Mesothelial cell of epicardium (in vitro differentiated cells): ENCODE results near the gene VAV3. TPM values are rescaled to one million over a fixed set of nuclear protein-coding genes. Genes with fewer than 3 reads are reported as not detected.

ENCODE experiments used
- DNase-seq, 2 experiments: peaks; one replicate each; pipeline ENCODE4 v3.0.0; 2021; ENCODE audit warnings: low spot score in 2 of 2; ENCODE audit not compliant: unreplicated experiment in 2 of 2
- H3K27ac Mint-ChIP-seq: 2 replicates; pipeline ENCODE4 v1.8.0; 2021; ENCODE audit warnings: mixed read lengths
- H3K27me3 Mint-ChIP-seq: 2 replicates; pipeline ENCODE4 v1.8.0; 2021; ENCODE audit warnings: low read depth, mixed read lengths
- H3K36me3 Mint-ChIP-seq: 2 replicates; pipeline ENCODE4 v1.8.0; 2021; ENCODE audit warnings: mixed read lengths
- H3K4me1 Mint-ChIP-seq: 2 replicates; pipeline ENCODE4 v1.8.0; 2021; ENCODE audit warnings: mixed read lengths
- H3K4me3 Mint-ChIP-seq: 2 replicates; pipeline ENCODE4 v1.8.0; 2021; ENCODE audit warnings: mild to moderate bottlenecking, moderate library complexity, mixed read lengths
- H3K9me3 Mint-ChIP-seq: 2 replicates; pipeline ENCODE4 v1.8.0; 2021; ENCODE audit warnings: mixed read lengths
- total RNA-seq: library from RNA; stranded (reverse); gene quantifications from 3 replicates; pipeline ENCODE4 v1.2.1, GENCODE V29; 2021
- TF ChIP-seq, protein P1 (sequence below): fragments of 200-600 bp; sonication (generic); IDR thresholded peaks from one replicate; pipeline ENCODE4 v1.5.0; 2021; ENCODE audit warnings: antibody characterized with exemption; ENCODE audit not compliant: unreplicated experiment

VAV3 gene
- total RNA-seq, 1 donor from 2014 or later = 3.2 TPM

DNA sequence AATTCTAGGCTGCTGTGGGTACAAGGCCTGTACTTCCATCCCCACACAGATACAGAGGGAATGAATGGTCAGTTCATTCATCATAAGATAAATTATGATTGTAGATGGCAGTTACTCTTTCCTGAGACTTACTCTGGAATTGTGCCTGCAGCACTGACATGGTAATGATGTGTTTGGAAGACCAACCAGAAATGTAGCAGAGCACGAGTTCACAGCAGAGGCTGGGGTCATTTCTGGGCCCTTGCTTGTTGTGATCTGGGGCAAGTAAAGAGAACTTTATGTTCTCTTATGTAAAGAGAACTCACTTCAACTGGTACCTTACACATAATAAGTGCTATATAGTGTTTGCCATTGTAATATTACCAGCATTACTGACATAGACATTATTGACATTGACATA, 412.2 kb downstream of the VAV3 start:
- no peaks in the 10 kb centered on the region for H3K9me3 Mint-ChIP-seq
- no peak overlapping the region for H3K4me3 Mint-ChIP-seq
- no peaks in the 10 kb centered on the region for H3K36me3 Mint-ChIP-seq
- DNase-seq = no peak
- no peaks in the 10 kb centered on the region for H3K4me1 Mint-ChIP-seq
- H3K27me3 Mint-ChIP-seq = no peaks in the 10 kb centered on the region
- no peak overlapping the region for H3K27ac Mint-ChIP-seq
- TF ChIP-seq, protein P1, sequence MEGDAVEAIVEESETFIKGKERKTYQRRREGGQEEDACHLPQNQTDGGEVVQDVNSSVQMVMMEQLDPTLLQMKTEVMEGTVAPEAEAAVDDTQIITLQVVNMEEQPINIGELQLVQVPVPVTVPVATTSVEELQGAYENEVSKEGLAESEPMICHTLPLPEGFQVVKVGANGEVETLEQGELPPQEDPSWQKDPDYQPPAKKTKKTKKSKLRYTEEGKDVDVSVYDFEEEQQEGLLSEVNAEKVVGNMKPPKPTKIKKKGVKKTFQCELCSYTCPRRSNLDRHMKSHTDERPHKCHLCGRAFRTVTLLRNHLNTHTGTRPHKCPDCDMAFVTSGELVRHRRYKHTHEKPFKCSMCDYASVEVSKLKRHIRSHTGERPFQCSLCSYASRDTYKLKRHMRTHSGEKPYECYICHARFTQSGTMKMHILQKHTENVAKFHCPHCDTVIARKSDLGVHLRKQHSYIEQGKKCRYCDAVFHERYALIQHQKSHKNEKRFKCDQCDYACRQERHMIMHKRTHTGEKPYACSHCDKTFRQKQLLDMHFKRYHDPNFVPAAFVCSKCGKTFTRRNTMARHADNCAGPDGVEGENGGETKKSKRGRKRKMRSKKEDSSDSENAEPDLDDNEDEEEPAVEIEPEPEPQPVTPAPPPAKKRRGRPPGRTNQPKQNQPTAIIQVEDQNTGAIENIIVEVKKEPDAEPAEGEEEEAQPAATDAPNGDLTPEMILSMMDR = no peak

DNA sequence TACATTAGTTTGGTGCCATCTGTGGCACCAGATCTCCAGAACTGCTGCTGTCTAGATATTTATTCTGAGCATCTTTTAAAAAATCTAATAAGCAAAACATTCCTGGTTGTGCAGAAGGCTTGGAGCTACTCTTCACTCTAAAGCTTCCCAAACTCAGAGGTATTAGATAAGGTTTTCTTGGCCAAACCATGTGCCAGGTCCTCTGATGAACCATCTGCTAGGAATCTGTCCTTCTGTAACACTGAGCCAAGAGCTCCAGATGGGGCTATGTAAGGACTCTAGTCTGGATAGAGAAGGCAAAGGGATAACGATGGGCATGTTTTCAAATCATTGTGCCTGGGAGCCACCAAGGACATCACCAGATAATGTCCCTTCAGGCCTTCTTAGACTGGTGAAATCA, 413.5 kb downstream of the VAV3 start:
- no peak overlapping the region for H3K4me3 Mint-ChIP-seq
- H3K27me3 Mint-ChIP-seq = no peaks in the 10 kb centered on the region
- H3K36me3 Mint-ChIP-seq = no peaks in the 10 kb centered on the region
- DNase-seq = no peak
- no peaks in the 10 kb centered on the region for H3K4me1 Mint-ChIP-seq
- TF ChIP-seq, protein P1 = no peak
- H3K9me3 Mint-ChIP-seq = no peaks in the 10 kb centered on the region
- no peak overlapping the region for H3K27ac Mint-ChIP-seq

DNA sequence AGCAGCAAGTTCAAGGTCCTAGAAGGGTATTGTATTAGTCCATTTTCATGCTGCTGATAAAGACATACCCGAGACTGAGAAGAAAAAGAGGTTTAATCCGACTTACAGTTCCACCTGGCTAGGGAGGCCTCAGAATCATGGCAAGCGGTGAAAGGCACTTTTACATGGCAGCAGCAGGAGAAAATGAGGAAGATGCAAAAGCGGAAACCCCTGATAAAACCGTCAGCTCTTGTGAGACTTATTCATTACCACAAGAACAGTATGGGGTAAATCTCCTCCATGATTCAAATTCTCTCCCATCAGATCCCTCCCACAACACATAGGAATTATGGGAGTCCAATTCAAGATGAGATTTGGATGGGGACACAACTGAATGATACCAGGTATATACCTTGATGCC, 414.6 kb downstream of the VAV3 start:
- Mint-ChIP-seq H3K36me3 (no peaks in the 10 kb centered on the region), H3K9me3 (no peaks in the 10 kb centered on the region), H3K4me3 (no peak overlapping the region), H3K27me3 (no peaks in the 10 kb centered on the region), H3K4me1 (no peaks in the 10 kb centered on the region), H3K27ac (no peak overlapping the region)
- TF ChIP-seq, protein P1 = no peak
- DNase-seq = no peak

DNA sequence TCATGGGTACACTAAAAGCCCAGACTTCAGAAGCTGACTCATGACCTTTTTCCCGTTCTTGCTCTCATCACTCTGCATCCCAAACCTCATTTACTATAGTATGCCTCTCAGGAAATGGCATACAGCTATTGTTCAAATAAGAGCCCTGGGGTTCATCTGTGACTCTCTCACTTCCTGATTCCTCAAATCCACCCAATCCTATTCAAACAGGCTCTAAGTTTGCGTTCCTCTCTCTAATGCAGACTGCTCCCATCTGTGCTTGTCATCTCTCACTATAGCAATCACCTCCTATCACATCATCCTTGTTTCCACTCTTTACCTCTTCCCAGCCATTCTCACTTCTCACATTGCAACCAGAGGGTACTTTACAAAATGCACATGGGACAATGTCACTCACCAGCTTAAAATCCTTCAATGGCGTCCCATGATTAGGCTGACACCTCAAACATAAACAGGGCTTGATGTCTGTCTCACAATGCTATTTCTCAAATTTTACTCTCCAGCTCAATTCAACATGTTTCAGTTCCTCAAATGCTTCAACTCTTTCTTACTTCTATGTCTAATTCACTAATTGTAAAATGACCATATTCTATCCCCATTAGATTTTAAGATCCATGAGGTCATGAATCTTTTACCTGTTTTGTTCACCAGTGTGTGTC, 415.7 kb downstream of the VAV3 start:
- Mint-ChIP-seq H3K36me3 (no peaks in the 10 kb centered on the region), H3K4me3 (no peak overlapping the region), H3K9me3 (no peaks in the 10 kb centered on the region), H3K4me1 (no peaks in the 10 kb centered on the region), H3K27me3 (no peaks in the 10 kb centered on the region), H3K27ac (no peak overlapping the region)
- DNase-seq = no peak
- TF ChIP-seq, protein P1 = no peak

DNA sequence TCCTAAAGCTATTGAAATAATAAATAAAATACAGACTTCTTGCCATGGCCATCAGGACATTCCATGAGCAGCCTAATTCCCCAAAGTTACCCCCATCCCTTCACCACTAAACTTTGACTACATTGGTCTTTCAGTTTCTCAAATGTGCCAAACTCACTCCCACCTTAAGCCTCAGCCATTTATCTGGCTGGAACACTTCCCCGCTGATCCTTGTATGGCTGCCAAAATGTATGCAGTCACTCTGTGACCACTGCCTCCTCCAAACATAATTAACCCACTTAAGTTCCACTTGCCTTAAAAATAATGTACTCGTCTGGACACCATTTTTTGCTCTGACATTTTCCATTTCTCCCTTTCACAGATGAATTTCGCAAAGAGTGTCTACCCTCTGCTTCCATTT, 416.7 kb downstream of the VAV3 start:
- H3K9me3 Mint-ChIP-seq = no peaks in the 10 kb centered on the region
- H3K27me3 Mint-ChIP-seq = no peaks in the 10 kb centered on the region
- TF ChIP-seq, protein P1 = no peak
- no peak for DNase-seq
- no peaks in the 10 kb centered on the region for H3K4me1 Mint-ChIP-seq
- no peak overlapping the region for H3K4me3 Mint-ChIP-seq
- no peaks in the 10 kb centered on the region for H3K36me3 Mint-ChIP-seq
- H3K27ac Mint-ChIP-seq = no peak overlapping the region
